Left cardiac atrium (tissue), 2 donors: ENCODE results near the gene HM13. TPM values are rescaled to one million over a fixed set of nuclear protein-coding genes. Genes with fewer than 3 reads are reported as not detected.

ENCODE experiments used
- microRNA-seq, 2 donors: library from miRNA; unstranded; fragments of <30 nt; microRNA quantifications; one replicate each; pipeline ENCODE4 v1.2.0, GENCODE V29; 2020
- total RNA-seq, 2 donors: library from RNA; stranded (reverse); fragmentation: NEBNext Ultra II Directional; extraction: Animal tissue kit (Norgen Biotek cat#: 25700); gene quantifications; one replicate each; pipeline ENCODE4 v1.2.1, GENCODE V29; 2021
- donor health status: DM: no; HTN: yes; CAD: no; lungs with severe emphysema.
- donor health status: DM: yes; HTN: yes; CAD: no.

HM13 gene
- total RNA-seq, 2 donors from 2014 or later: 64.9 to 88.9 TPM

Small RNA genes lying within 50 kb of the gene (microRNA-seq; reads per million reads assigned to microRNA genes)
- 0 to 0.27 reads per million in 2 donors for gene MIR3193

Other genes with a start within 250 kb of the HM13 start
- gene DEFB116, start 205.9 kb upstream of the HM13 start, total RNA-seq: not detected
- not detected for gene DEFB118, start 145.8 kb upstream of the HM13 start, total RNA-seq
- gene DEFB119, start 123.9 kb upstream of the HM13 start, total RNA-seq: not detected
- gene DEFB121, start 108.2 kb upstream of the HM13 start, total RNA-seq: not detected
- not detected for gene DEFB123, start 73.8 kb upstream of the HM13 start, total RNA-seq
- under 1 TPM in 1 of 2 donors, not detected in 1; 0.44 TPM for gene DEFB124, start 39.3 kb upstream of the HM13 start, total RNA-seq
- gene REM1, start 39.2 kb upstream of the HM13 start, total RNA-seq: 1 to 10 TPM; 1.6 to 3.2 TPM
- 100 to 1,000 TPM; 103 to 222 TPM for gene ID1, start 90.8 kb downstream of the HM13 start, total RNA-seq
- 10 to 100 TPM; 11.4 to 12.6 TPM for gene COX4I2, start 123.5 kb downstream of the HM13 start, total RNA-seq
- 10 to 100 TPM; 45.1 to 79.8 TPM for gene BCL2L1, start 208.4 kb downstream of the HM13 start, total RNA-seq
- gene TPX2, start 224.8 kb downstream of the HM13 start, total RNA-seq: 1 to 10 TPM in 1 of 2 donors, under 1 TPM in 1; 0.73 to 2.0 TPM